ENCODE measurements around the gene CACHD1. TPM values are rescaled to one million over a fixed set of nuclear protein-coding genes. Genes with fewer than 3 reads are reported as not detected.

Gene CACHD1
- total and polyA plus RNA-seq, 2 experiments from 2014 or later, result 41.3 to 54.4 TPM

GRCh38 chr1:64663668-64664067 is 193.7 kb downstream of the CACHD1 start:
- no peak overlapping the region for H3K4me3 ChIP-seq
- peaks cover 27% of the 10 kb centered on the region for H3K36me3 ChIP-seq

GRCh38 chr1:64664299-64664698 is 194.4 kb downstream of the CACHD1 start:
- no peaks in the 10 kb centered on the region for H3K9me3 ChIP-seq (ENCODE audit: low read depth)
- H3K36me3 ChIP-seq, result peaks cover 24% of the 10 kb centered on the region
- H3K27ac ChIP-seq, result peak overlapping the region; percentile 1
- H3K27me3 ChIP-seq, result no peaks in the 10 kb centered on the region
- no peak for DNase-seq (ENCODE audit: low read depth in 1 of 2, low spot score in 1 of 2)
- TF ChIP-seq CTCF (IDR thresholded peaks at IDR 0.05; ENCODE audit: low read depth, low read length), result no peak
- peaks cover 18% of the 10 kb centered on the region for H3K4me1 ChIP-seq (ENCODE audit: low read depth)
- no peak overlapping the region for H3K4me3 ChIP-seq

More at GRCh38 chr1:64663668-64664067, 193.7 kb downstream of the CACHD1 start:
- DNase-seq (ENCODE audit: low read depth in 1 of 2, low spot score in 1 of 2), result peak in 1 of 2 donors; percentile 43
- peak; percentile 28 for TF ChIP-seq CTCF (IDR thresholded peaks at IDR 0.05; ENCODE audit: low read depth, low read length)
- Histone ChIP-seq H3K4me1 (ENCODE audit: low read depth) (peaks cover 11% of the 10 kb centered on the region), H3K27me3 (no peaks in the 10 kb centered on the region), H3K9me3 (ENCODE audit: low read depth) (no peaks in the 10 kb centered on the region), H3K27ac (peak overlapping the region; percentile 1)

GRCh38 chr1:64669098-64669675 is 199.3 kb downstream of the CACHD1 start:
- Histone ChIP-seq H3K27ac (peak overlapping the region; percentile 63), H3K4me3 (no peak overlapping the region), H3K9me3 (ENCODE audit: low read depth) (no peaks in the 10 kb centered on the region), H3K4me1 (ENCODE audit: low read depth) (peaks cover 35% of the 10 kb centered on the region), H3K36me3 (peaks cover 38% of the 10 kb centered on the region), H3K27me3 (no peaks in the 10 kb centered on the region)
- TF ChIP-seq CTCF (IDR thresholded peaks at IDR 0.05; ENCODE audit: low read depth, low read length), result no peak
- DNase-seq (ENCODE audit: low read depth in 1 of 2, low spot score in 1 of 2), result peak; percentile 10 to 19

DNA sequence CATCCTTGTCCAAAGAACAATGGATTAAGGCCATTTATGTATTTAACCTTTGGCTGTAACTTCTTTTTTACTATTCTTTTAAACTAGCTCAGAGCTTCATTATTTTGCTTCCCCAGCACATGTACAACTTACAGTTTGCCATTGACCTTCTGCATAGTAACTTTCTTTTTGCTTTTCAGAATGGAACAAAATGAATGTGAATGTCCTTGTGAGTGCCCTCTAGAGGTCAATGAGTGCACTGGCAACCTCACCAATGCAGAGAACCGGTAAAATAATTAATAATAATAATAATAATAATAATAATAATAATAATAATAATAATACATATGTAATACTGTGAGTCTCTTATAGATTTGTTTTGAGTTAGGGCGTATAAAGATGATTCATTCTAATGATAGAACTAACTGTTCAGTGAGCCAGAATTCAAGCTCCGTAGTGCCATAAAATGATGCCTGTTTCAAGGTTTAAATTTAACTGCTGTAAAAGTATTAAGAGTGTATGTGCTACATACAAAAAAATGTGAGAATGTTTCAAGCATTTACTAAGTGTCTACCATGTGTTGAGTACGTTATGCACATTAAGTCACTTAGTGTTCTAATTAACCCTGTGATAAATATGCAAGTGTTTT is 205.9 kb downstream of the CACHD1 start:
- H3K4me1 ChIP-seq (ENCODE audit: low read depth), result peaks cover 17% of the 10 kb centered on the region
- no peaks in the 10 kb centered on the region for H3K27me3 ChIP-seq
- H3K27ac ChIP-seq, result no peak overlapping the region
- DNase-seq (ENCODE audit: low read depth in 1 of 2, low spot score in 1 of 2), result peak; percentile 50
- TF ChIP-seq CTCF (IDR thresholded peaks at IDR 0.05; ENCODE audit: low read depth, low read length), result peak; percentile 75
- H3K4me3 ChIP-seq, result no peak overlapping the region
- H3K9me3 ChIP-seq (ENCODE audit: low read depth), result no peaks in the 10 kb centered on the region
- H3K36me3 ChIP-seq, result peaks cover 72% of the 10 kb centered on the region

- H3K4me3 ChIP-seq, result no peak overlapping the region
- no peak for DNase-seq (ENCODE audit: low read depth in 1 of 2, low spot score in 1 of 2)
- peaks cover 11% of the 10 kb centered on the region for H3K4me1 ChIP-seq (ENCODE audit: low read depth)
- no peak overlapping the region for H3K27ac ChIP-seq
- H3K9me3 ChIP-seq (ENCODE audit: low read depth), result no peaks in the 10 kb centered on the region
- H3K36me3 ChIP-seq, result peaks cover 75% of the 10 kb centered on the region
- no peaks in the 10 kb centered on the region for H3K27me3 ChIP-seq
- TF ChIP-seq CTCF (IDR thresholded peaks at IDR 0.05; ENCODE audit: low read depth, low read length), result no peak
Observed at GRCh38 chr1:64676386-64676785, 206.5 kb downstream of the CACHD1 start.

Measured in cardiac muscle cell (in vitro differentiated cells and primary cell).